HG02571 (cell line): ENCODE data around the gene DCLK1.

Experiments
- ATAC-seq: cut with Tn5 transposase; IDR thresholded peaks from one replicate; pipeline ENCODE4 v1.9.1; 2021; ENCODE audit warnings: mild to moderate bottlenecking, moderate library complexity; ENCODE audit not compliant: unreplicated experiment

DCLK1 gene

GRCh38 chr13:35836446-35836845 is 294.7 kb downstream of the DCLK1 start:
- ATAC-seq = no peak

GRCh38 chr13:35835989-35836388 is 295.2 kb downstream of the DCLK1 start:
- ATAC-seq = no peak

- ATAC-seq = no peak
Observed at GRCh38 chr13:35833608-35834275, 297.4 kb downstream of the DCLK1 start.

GRCh38 chr13:35833031-35833430 is 298.2 kb downstream of the DCLK1 start:
- no peak for ATAC-seq

- no peak for ATAC-seq
Observed at GRCh38 chr13:35832551-35832950, 298.6 kb downstream of the DCLK1 start.

GRCh38 chr13:35830850-35831450 is 300.2 kb downstream of the DCLK1 start:
- ATAC-seq = no peak

GRCh38 chr13:35826626-35827254 is 304.4 kb downstream of the DCLK1 start:
- ATAC-seq = no peak

- ATAC-seq = no peak
Observed at GRCh38 chr13:35824825-35825224, 306.4 kb downstream of the DCLK1 start.

- no peak for ATAC-seq
Observed at GRCh38 chr13:35824395-35824794, 306.8 kb downstream of the DCLK1 start.

- ATAC-seq = no peak
Observed at GRCh38 chr13:35822666-35823065, 308.5 kb downstream of the DCLK1 start.

GRCh38 chr13:35818633-35819067 is 312.5 kb downstream of the DCLK1 start:
- ATAC-seq = no peak

- ATAC-seq = no peak
Observed at GRCh38 chr13:35817642-35818607, 313.3 kb downstream of the DCLK1 start.

- ATAC-seq = no peak
Observed at GRCh38 chr13:35814605-35815011, 316.6 kb downstream of the DCLK1 start.

GRCh38 chr13:35812736-35813135 is 318.4 kb downstream of the DCLK1 start:
- no peak for ATAC-seq

GRCh38 chr13:35810321-35810720 is 320.9 kb downstream of the DCLK1 start:
- no peak for ATAC-seq

GRCh38 chr13:35808846-35809245 is 322.3 kb downstream of the DCLK1 start:
- ATAC-seq = no peak

- no peak for ATAC-seq
Observed at GRCh38 chr13:35804901-35805300, 326.3 kb downstream of the DCLK1 start.

- no peak for ATAC-seq
Observed at GRCh38 chr13:35797991-35798390, 333.2 kb downstream of the DCLK1 start.

- no peak for ATAC-seq
Observed at GRCh38 chr13:35797244-35797643, 333.9 kb downstream of the DCLK1 start.

GRCh38 chr13:35796623-35797022 is 334.6 kb downstream of the DCLK1 start:
- ATAC-seq = no peak

GRCh38 chr13:35794734-35795389 is 336.3 kb downstream of the DCLK1 start:
- no peak for ATAC-seq
